ENCODE results near the gene GIT1. TPM values are rescaled to one million over a fixed set of nuclear protein-coding genes. Genes with fewer than 3 reads are reported as not detected.

The GIT1 gene
- total and polyA plus RNA-seq, 4 donors = 2.2 to 11.1 (median 4.9) TPM

GRCh38 chr17:29581583-29582253 lies 7.7 kb downstream of the GIT1 start:
- H3K4me1 ChIP-seq (ENCODE audit: control insufficient read depth in 4 of 4, insufficient read depth in 4 of 4, low read length in 3 of 4) = peaks cover 0 to 3% (median 0%) of the 10 kb centered on the region in 4 donors
- no peak overlapping the region for H3K9ac ChIP-seq (ENCODE audit: low read depth in 1 of 2, low read length in 2 of 2)
- H3K27me3 ChIP-seq (ENCODE audit: control insufficient read depth in 4 of 4, insufficient read depth in 4 of 4, low read length in 3 of 4) = no peaks in the 10 kb centered on the region
- H3K4me3 ChIP-seq (ENCODE audit: low read depth in 1 of 3, low read length in 3 of 3) = no peak overlapping the region
- DNase-seq (ENCODE audit: low spot score) = no peak
- no peaks in the 10 kb centered on the region for H3K9me3 ChIP-seq (ENCODE audit: control insufficient read depth in 4 of 4, low read length in 3 of 4)
- H3K27ac ChIP-seq (ENCODE audit: low read depth in 1 of 2, low read length in 2 of 2) = no peak overlapping the region
- WGBS = 89% methylated on average over 20 of the region's 20 CpGs
- peaks cover 0 to 15% (median 3%) of the 10 kb centered on the region in 4 donors for H3K36me3 ChIP-seq (ENCODE audit: control insufficient read depth in 4 of 4, insufficient read depth in 3 of 4, low read depth in 1 of 4, low read length in 3 of 4)
- TF ChIP-seq RXRA (IDR thresholded peaks at IDR 0.05) (no peak), HNF4A (conservative IDR thresholded peaks at IDR 0.05) (no peak), ZBTB33 (IDR thresholded peaks at IDR 0.05) (no peak), FOXA1 (IDR thresholded peaks at IDR 0.05) (no peak), RAD21 (IDR thresholded peaks at IDR 0.05) (no peak), ATF3 (IDR thresholded peaks at IDR 0.05) (no peak), SP1 (IDR thresholded peaks at IDR 0.05) (no peak), EGR1 (IDR thresholded peaks at IDR 0.05; ENCODE audit: low read depth in 2 of 2) (no peak), YY1 (IDR thresholded peaks at IDR 0.05) (no peak), HNF4G (IDR thresholded peaks at IDR 0.05) (no peak)

- Histone ChIP-seq H3K4me3 (ENCODE audit: low read depth in 1 of 3, low read length in 3 of 3) (no peak overlapping the region), H3K27me3 (ENCODE audit: control insufficient read depth in 4 of 4, insufficient read depth in 4 of 4, low read length in 3 of 4) (no peaks in the 10 kb centered on the region), H3K4me1 (ENCODE audit: control insufficient read depth in 4 of 4, insufficient read depth in 4 of 4, low read length in 3 of 4) (peaks cover 2 to 4% (median 4%) of the 10 kb centered on the region in 4 donors), H3K36me3 (ENCODE audit: control insufficient read depth in 4 of 4, insufficient read depth in 3 of 4, low read depth in 1 of 4, low read length in 3 of 4) (peaks cover 0 to 25% (median 5%) of the 10 kb centered on the region in 4 donors), H3K27ac (ENCODE audit: low read depth in 1 of 2, low read length in 2 of 2) (no peak overlapping the region), H3K9me3 (ENCODE audit: control insufficient read depth in 4 of 4, low read length in 3 of 4) (no peaks in the 10 kb centered on the region), H3K9ac (ENCODE audit: low read depth in 1 of 2, low read length in 2 of 2) (no peak overlapping the region)
- 62% methylated on average over 15 of the region's 15 CpGs for WGBS
- DNase-seq (ENCODE audit: low spot score) = peak; percentile 76
- TF ChIP-seq EGR1 (IDR thresholded peaks at IDR 0.05; ENCODE audit: low read depth in 2 of 2) = no peak
- no peak for TF ChIP-seq HNF4A (conservative IDR thresholded peaks at IDR 0.05)
- peak; percentile 91 to 96 for TF ChIP-seq RAD21 (IDR thresholded peaks at IDR 0.05)
- TF ChIP-seq MAX (IDR thresholded peaks at IDR 0.05) = no peak
- TF ChIP-seq NR2F2 (IDR thresholded peaks at IDR 0.05) = no peak
- peak; percentile 87 for TF ChIP-seq CTCF (IDR thresholded peaks at IDR 0.05; ENCODE audit: low read depth, low read length, missing input control)
- TF ChIP-seq FOXA1 (IDR thresholded peaks at IDR 0.05) = no peak
- no peak for TF ChIP-seq HNF4G (IDR thresholded peaks at IDR 0.05)
- no peak for TF ChIP-seq ATF3 (IDR thresholded peaks at IDR 0.05)
Measured at GRCh38 chr17:29579866-29580771, 9.3 kb downstream of the GIT1 start.
